GM19324 (cell line): Measurements from ENCODE around the gene PLEKHA5.
"Not testable (repeated sequence)": the region's sequence is repeated elsewhere in the genome, so short reads cannot be mapped to it uniquely, and the experiment has no call there.

Source experiments
- ATAC-seq: cut with Tn5 transposase; IDR thresholded peaks from one replicate; pipeline ENCODE4 v1.9.1; 2021; ENCODE audit warnings: mild to moderate bottlenecking, moderate library complexity; ENCODE audit not compliant: unreplicated experiment, low FRiP score

The PLEKHA5 gene

DNA sequence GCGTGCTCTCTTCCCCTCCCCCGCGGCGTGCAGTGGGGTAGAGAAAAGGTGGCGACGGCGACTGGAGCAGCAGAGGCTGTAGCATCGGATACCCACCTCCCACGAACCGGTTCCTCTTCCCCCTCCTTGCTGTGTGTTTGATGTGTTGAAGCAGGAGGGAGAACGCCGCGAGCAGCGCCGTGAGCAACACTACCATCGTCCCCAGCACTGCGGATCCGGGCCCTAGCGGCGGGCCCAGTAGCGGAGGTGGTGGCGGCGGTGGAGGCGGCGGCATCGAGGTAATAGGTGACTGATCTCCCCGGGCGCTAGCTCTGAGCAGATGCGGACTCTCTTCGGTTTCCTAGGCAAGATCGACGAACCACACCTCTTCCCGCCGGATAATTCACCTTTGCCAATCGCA, 176.8 kb downstream of the PLEKHA5 start:
- no peak for ATAC-seq

DNA sequence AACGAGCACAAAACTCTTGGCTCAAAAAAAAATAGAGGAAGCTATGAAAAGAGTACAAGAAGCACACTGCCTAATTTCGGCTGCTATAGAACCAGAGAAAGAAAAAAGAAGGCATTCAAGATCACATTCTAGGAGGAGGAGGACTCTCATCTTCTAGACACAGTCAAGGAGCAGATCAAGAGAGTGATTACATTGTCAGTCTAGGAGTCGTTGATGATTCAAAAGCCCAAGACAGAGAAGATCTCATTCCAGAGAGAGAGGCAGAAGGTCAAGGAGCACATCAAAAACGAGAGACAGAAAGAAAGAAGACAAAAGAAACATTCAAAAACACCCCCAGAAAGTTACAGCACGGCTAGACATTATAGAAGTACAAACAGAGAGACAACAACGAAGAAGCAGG, 177.9 kb downstream of the PLEKHA5 start:
- no peak for ATAC-seq

DNA sequence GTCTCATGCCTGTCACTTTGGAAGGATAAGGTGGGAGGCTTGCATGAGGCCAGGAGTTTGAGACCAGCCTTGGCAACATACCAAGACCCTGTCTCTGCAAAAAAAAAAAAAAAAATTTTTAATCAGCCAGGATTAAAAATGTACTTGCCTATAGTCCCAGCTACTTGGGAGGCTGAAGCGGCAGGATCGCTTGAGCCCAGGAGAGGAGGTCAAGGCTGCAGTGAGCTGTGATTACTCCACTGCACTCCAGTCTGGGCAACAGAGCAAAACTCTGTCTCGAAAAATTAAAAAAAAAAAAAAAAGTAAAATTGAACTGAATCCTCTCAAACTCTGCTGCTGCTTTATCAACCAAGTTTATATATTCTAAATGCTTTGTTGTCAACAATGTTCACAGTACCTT, 181.6 kb downstream of the PLEKHA5 start:
- no peak for ATAC-seq

DNA sequence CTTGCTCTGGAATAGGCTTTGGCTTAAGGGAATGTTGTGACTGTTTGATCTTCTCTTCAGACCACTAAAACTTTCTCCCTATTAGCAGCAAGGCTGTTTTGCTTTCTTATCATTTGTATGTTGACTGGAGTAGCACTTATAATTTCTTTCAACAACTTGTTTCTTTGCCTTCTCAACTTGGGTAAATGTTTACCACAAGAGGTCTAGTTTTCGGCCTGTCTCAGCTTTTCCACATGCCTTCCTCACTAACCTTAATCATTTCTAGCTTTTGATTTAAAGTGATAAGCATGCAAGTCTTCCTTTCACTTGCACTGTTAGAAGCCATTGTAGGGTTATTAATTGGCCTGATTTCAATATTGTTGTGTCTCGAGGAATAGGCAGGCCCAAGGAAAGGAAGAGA, 183.1 kb downstream of the PLEKHA5 start:
- no peak for ATAC-seq

DNA sequence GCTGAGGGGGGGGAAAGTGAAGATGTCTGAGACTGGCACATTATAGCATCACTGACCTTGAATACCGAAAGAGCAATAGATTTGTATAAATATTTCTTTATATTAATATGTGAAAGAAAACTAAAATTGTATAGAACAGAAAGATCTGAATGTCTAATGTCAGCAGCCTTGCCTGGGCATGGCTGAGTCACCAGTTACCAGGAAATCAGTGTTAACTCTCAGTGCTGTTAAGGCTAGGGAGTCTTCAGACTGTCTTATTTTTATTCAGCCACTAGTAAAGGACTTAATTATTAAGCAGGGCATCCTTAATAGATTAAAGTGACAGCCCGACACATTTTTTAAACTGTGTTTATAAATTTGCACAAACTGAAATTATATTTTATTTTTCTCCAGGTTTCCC, 186.9 kb downstream of the PLEKHA5 start:
- ATAC-seq, result no peak

DNA sequence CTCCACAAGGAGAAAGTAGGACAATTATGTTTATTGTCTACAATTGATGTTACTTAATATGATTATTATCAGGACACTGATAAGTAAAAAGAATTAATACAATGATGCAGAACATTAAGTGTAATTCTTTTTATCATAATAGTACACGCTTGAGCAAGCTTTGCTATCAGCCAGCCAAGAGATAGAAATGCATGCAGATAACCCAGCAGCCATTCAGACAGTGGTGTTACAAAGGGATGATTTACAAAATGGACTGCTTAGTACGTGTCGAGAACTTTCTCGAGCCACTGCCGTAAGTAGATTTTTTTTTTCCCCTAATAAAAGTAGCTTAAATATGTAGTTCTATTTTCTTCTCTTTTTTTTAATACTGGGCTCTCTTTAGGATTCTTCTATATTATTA, 192.8 kb downstream of the PLEKHA5 start:
- no peak for ATAC-seq

DNA sequence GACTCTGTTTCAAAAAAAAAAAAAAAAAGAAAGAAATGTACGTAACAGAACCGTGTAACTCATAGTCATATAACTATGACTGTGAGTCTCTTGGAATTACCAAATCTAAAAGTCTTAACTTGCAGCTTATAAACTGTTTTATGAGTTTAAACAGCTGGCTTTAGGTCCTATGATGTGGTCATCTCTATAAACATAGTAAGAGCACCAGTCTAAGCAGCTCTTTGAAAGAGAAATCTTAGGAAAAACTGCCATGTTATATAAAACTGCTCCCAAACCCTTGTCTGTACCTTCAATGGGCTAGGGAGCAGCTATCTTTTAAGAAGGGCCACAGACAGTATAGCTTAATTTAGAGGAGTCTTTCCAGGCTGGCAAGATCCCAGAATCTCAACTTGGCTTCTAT, 194.3 kb downstream of the PLEKHA5 start:
- ATAC-seq, result no peak

DNA sequence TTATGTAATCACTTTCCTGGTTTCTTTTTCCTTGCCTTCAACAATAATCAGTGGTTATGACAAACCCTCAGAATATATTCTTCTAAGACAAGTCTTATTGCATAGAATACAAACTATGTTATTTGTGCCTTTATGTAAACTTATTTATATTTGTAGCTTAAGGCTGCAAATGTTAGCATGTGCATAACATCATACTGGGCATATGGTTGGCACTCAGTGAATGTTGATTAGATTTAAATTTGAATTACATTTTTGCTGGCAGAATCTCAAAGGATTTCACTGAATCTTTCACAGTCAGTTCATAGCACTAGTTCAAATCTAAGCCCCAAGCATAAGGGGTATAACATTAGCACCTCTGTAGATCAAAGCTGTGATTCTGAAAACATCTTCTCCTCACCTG, 196.6 kb downstream of the PLEKHA5 start:
- no peak for ATAC-seq

DNA sequence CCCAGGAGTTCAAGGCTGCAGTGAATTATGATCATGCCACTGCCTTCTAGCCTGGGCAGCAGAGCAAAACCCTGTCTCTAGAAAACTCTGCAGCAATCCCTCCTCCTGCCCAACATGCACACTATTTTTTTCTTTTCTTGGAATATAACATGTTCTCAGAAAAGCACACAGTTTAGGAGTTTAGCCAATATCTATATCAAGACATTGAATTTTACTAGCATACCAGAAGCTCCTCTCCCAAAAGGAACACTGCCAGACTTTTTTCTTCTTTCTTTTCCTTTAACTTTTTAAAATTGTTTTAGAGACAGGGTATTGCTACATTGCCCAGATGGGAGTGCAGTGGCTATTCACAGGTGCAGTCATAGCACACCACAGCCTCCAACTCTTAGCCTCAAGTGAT, 202.7 kb downstream of the PLEKHA5 start:
- no peak for ATAC-seq

DNA sequence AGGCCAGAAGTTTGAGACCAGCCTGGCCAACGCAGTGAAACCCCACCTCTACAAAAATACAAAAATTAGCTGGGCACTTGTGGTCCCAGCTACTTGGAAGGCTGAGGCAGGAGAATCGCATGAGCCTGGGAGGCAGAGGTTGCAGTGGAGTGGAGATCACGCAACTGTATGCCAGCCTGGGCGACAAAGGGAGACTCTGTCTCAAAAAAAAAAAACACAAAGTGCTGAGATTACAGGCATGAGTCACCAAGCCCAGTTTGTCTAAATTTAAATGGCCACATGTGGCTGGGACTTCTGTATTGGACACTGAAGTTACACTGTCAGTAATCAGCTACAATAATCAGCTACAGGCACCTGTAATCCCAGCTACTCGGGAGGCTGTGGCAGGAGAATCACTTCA, 208.9 kb downstream of the PLEKHA5 start:
- no peak for ATAC-seq

DNA sequence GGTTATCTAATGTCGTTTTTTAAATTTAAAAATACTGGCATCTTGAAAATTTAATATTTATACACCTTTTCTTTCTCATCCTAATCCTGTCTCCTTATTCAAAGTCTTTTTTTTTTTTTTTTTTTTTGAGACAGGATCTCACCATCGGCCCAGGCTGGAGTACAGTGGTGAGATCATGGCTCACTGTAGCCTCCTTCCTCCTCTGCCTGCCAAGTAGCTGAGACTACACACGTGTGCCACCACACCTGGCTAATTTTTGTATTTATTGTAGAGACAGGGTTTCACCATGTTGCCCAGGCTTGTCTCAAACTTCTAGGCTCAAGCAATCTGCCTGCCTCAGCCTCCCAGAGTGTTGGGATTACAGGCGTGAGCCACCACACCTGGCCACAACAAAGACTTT, 221.3 kb downstream of the PLEKHA5 start:
- ATAC-seq, result not testable (repeated sequence)

DNA sequence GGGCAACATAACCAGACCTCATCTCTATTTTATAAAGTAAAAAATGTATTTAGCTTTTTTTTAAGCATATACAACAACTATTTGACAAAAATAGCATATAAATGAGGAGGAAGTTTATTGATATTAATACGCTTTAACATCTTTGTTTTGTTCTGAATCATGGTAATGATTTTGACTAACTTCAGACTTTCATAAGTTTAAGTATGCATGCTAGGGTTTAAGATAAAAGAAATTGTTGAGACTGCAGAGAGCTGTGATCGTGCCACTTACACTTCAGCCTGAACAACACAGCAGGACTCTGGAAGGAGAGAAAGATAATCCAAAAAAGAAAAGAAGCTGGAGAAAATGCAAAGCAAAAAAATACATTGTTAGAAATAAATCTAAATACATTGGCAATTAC, 221.8 kb downstream of the PLEKHA5 start:
- no peak for ATAC-seq

DNA sequence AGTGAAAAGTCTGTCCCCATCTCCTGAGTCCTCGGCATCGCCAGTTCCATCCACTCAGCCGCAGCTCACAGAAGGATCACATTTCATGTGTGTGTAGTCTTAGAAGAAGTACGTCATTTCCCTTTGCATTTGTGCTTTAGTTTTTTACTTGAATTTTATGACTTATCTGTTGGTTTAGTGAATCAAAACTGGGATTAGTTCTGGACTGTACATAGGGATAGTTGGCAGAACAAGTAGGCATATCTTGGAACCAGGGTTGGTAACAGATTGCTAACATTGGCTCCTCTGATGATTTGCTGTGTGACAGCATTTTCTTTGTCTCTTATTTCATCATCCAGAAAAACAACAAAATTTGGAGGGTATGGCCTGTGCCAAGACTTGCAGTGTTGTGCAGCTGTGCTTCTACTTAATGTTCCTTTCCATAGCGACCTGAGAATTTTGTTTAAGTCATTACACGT, 240.2 kb downstream of the PLEKHA5 start:
- ATAC-seq, result no peak

DNA sequence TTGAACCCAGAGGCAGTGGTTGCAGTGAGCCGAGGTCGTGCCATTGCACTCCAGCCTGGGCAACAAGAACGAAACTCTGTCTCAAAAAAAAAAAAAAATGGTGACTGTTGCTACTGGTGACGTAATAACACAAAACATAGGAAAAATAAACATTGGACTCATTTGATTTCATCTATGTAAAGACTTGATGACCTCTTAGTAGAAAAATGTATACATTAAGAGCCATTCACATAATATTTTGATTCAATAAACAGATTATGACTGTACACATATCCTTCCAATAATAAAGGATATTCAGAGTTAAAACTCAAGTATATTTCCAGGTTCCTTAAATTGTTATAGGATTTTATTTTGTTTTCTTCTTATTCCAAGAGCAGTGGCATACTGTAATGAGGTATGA, 244.1 kb downstream of the PLEKHA5 start:
- no peak for ATAC-seq

DNA sequence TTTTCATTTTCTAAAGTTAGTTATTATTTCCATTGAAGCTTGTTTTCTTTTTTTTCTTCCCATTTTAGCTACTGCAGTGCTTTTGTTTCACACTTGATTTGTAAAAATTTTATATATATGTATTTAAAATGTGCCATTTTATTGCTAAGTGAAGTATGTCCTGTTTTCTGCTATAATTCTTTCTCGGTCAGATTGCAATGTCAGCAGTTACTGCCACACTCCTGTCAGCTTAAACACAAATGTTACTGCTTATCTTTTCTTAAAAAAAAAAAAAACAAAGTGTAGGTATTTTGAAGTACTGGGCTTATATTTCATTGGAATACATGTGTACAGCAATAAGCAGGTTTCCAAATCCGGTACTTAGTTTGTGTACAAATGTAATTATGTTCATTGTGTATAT, 246.4 kb downstream of the PLEKHA5 start:
- ATAC-seq, result no peak

DNA sequence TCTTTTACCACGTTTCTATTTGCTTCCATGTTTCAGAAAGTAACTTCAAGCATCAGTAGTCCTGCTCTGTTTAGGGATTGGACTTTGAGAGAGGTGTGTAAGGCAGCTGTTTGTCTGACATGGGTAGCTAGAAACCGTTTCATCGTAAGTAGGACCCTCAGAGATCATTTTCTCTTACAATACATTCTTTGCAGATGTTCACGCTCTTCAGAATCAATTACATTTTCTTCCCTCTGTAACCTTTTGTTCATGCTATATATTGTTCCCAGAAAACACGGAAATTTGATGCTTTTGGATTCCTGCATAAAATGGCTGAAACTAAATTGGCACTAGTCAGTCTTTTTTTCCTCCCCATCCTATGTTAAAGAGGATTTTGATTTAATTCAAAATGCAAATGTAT, 247.2 kb downstream of the PLEKHA5 start:
- ATAC-seq, result no peak

DNA sequence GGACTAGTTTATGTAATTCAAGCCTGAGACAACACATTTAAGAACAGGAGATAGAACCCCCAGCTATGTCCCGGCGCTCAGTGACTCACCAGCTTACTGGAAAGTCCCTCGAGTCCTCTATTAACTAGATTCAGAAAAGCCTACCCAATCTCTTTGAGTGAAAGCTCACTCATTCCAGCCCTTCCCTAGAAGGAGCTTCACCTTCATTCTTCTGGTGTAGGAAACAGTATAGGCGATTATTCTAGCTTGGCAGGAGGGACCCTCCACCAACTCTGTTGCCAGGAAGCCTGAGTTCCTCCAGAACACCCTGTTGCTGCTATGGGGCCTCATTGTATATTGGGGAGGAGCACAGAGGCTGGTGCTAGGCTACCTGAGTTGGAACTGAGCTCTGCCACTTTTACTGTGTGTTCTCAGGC, 252.6 kb downstream of the PLEKHA5 start:
- peak; percentile 94 for ATAC-seq

DNA sequence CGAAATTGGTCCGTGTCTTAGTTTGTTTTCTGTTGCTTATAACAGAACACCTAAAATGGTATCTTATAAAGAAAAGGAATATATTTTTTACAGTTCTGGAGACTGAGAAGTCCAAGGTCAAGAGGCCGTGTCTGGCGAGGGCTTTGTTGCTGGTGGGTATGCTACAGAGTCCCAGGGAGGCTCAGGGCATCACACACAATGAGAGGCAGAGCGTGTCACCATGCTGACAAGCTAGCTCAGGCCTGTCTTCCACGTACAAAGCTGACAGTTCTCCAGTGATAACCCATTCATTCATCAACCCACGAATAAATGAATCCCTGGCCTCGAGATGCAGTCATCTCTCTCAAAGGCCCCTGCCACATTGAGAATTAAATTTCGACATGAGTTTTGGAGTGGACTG, 253.0 kb downstream of the PLEKHA5 start:
- no peak for ATAC-seq

DNA sequence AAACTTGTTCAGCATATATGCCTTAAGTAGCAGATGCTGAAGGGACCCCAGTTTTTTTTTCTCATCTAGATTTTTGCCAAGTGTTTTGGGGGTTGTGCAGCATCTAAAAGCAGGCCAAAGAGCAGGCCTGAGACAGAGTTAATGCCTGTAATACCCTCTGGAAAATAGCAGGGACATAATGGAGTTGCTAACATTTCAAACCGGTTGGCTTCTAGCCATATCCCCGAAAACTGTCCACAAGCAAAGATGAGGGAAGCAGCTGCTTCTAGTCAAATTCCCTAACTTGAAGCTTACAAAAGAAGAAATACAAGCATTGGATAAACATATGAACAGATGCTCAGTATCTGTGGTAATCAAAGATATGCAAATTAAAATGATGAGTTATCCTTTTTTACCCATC, 257.6 kb downstream of the PLEKHA5 start:
- no peak for ATAC-seq

DNA sequence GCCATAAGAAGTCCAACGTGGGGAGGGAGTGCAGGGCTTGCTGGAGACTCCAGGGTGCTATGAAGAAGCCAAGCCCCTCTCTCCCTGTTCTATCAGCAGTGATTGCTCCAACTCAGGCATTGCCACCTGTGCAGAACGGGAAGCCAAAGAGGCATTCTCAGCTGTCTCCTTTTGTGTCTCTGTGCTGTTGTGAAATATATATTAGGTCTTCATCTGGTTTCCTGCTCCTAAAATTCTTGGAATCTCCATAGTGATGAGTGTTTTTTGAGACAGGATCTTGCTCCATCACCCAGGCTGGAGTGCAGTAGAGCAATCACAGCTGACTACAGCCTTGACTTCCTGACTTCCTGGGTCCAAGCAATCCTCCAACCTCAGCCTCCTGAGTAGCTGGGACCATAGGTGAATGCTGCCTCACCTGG, 258.6 kb downstream of the PLEKHA5 start:
- no peak for ATAC-seq

DNA sequence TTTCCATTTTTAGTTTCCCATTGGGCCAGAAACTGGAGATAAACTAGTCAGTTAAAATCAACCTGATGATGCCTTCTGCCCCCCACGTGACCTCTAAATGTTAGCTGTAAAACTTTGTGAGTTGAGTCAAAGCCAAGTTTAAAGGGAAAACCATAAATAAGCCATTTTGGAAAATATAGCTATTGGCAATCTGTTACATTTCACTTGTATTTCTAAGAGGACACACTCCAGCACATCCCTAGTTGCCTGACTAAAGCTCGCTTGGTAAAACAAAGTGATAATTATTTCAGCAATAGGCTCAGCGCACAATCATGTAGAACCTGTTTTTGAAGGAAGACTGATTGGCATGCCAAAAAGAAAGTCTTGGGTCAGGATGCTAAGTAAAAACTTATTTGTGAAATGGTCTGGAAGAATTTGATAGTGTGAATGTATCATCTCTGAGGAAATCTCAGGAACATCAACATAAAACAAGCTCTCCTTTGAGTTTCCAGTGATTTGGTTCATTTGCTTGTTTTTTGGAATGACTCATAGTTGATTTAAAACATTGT, 260.6 kb downstream of the PLEKHA5 start:
- no peak for ATAC-seq

DNA sequence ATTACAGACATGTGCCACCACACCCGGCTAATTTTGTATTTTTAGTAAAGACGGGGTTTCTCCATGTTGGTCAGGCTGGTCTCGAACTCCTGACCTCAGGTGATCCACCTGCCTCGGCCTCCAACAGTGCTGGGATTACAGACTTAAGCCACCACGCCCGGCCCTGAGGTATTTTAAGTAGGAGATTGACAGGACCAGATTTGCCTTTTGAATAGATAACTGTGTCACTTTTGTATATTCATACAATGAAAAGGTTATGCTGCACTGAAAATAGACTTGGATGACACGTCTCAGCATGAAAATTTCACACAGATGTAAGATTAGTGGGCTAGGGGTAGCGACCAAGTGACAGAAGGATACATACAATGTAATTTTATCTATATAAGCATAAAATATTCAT, 263.1 kb downstream of the PLEKHA5 start:
- ATAC-seq, result not testable (repeated sequence)

DNA sequence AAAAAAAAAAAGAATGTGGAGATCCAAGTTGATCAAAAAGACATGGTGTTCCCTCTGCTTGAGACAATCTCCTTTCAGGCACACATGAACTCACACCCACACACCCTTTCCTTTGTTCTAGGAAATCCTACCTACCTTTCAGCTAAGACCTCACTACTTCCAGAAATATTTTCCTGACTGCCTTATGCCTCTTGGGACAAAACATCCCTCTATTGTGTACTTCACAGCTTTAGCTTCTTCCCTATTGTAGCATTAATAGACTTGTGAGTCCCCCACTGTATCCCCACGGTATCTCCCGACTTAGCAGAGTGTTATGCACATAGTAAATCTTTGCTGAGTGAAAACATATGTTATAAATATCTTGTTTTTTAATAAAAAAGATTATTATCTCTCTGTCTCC, 264.9 kb downstream of the PLEKHA5 start:
- ATAC-seq, result no peak
